ENCODE measurements around the gene JARID2.

GRCh38 chr6:15252195-15252594, 6.3 kb downstream of the JARID2 start:
- TF ChIP-seq CTCF (IDR thresholded peaks at IDR 0.05) (no peak), ZBTB21 (CRISPR knock-in tag; IDR thresholded peaks at IDR 0.05; ENCODE audit: borderline replicate concordance) (no peak), ZNF232 (CRISPR knock-in tag; IDR thresholded peaks at IDR 0.05) (no peak), AFF4 (CRISPR knock-in tag; IDR thresholded peaks at IDR 0.05; ENCODE audit: borderline replicate concordance) (no peak), OVOL2 (CRISPR knock-in tag; IDR thresholded peaks at IDR 0.05; ENCODE audit: borderline replicate concordance) (no peak), ZNF219 (CRISPR knock-in tag; IDR thresholded peaks at IDR 0.05; ENCODE audit: borderline replicate concordance) (no peak), E2F4 (CRISPR knock-in tag; IDR thresholded peaks at IDR 0.05; ENCODE audit: borderline replicate concordance, low read depth) (no peak), PREB (CRISPR knock-in tag; IDR thresholded peaks at IDR 0.05; ENCODE audit: borderline replicate concordance) (no peak), ATF3 (CRISPR knock-in tag; conservative IDR thresholded peaks at IDR 0.05) (no peak), CBFB (CRISPR knock-in tag; IDR thresholded peaks at IDR 0.05; ENCODE audit: low read depth) (no peak), SMAD4 (CRISPR knock-in tag; IDR thresholded peaks at IDR 0.05) (no peak)

Measured in WTC11 (cell line).